ENCODE results near the gene LRRC8E.
"Not testable (repeated sequence)": the region's sequence is repeated elsewhere in the genome, so short reads cannot be mapped to it uniquely, and the experiment has no call there.

Gene LRRC8E

GRCh38 chr19:7920519-7921301 lies 32.4 kb downstream of the LRRC8E start:
- peak; percentile 83 for DNase-seq (ENCODE audit: low spot score)

GRCh38 chr19:7921302-7921966 lies 33.1 kb downstream of the LRRC8E start:
- no peak for DNase-seq (ENCODE audit: low spot score)

GRCh38 chr19:7921967-7922835 lies 33.9 kb downstream of the LRRC8E start:
- DNase-seq (ENCODE audit: low spot score) = no peak

GRCh38 chr19:7922836-7923195 lies 34.5 kb downstream of the LRRC8E start:
- no peak for DNase-seq (ENCODE audit: low spot score)

- no peak for DNase-seq (ENCODE audit: low spot score)
Measured at GRCh38 chr19:7923295-7924191, 35.2 kb downstream of the LRRC8E start.

GRCh38 chr19:7924241-7924640 lies 35.9 kb downstream of the LRRC8E start:
- no peak for DNase-seq (ENCODE audit: low spot score)

- DNase-seq (ENCODE audit: low spot score) = no peak
Measured at GRCh38 chr19:7924651-7925170, 36.4 kb downstream of the LRRC8E start.

GRCh38 chr19:7925171-7925851 lies 37.0 kb downstream of the LRRC8E start:
- DNase-seq (ENCODE audit: low spot score) = peak; percentile 84

- DNase-seq (ENCODE audit: low spot score) = peak; percentile 95
Measured at GRCh38 chr19:7926021-7926726, 37.9 kb downstream of the LRRC8E start, which contains the start of gene CTXN1. Gene CTXN1 (minus strand): TSS chr19:7926135. CDS start chr19:7925538, 597 bp downstream.

- DNase-seq (ENCODE audit: low spot score) = no peak
Measured at GRCh38 chr19:7926727-7927604, 38.7 kb downstream of the LRRC8E start.

- DNase-seq (ENCODE audit: low spot score) = no peak
Measured at GRCh38 chr19:7927605-7928333, 39.5 kb downstream of the LRRC8E start.

GRCh38 chr19:7928334-7928706 lies 40.0 kb downstream of the LRRC8E start:
- DNase-seq (ENCODE audit: low spot score) = no peak

GRCh38 chr19:7928741-7929701 lies 40.7 kb downstream of the LRRC8E start:
- peak; percentile 78 for DNase-seq (ENCODE audit: low spot score)

- DNase-seq (ENCODE audit: low spot score) = not testable (repeated sequence)
Measured at GRCh38 chr19:7930030-7930429, 41.7 kb downstream of the LRRC8E start.

GRCh38 chr19:7930765-7931164 lies 42.5 kb downstream of the LRRC8E start:
- no peak for DNase-seq (ENCODE audit: low spot score)

- DNase-seq (ENCODE audit: low spot score) = no peak
Measured at GRCh38 chr19:7931221-7932061, 43.1 kb downstream of the LRRC8E start.
